Suprapubic skin (tissue), 3 donors: ENCODE measurements around the gene FGF2.

Experiments used
- CTCF ChIP-seq, 2 donors: fragments of 200-600 bp in 1 of 2; fragments of 450-650 bp in 1 of 2; sonication (generic) in 1 of 2; IDR thresholded peaks; one replicate each; pipeline ENCODE4 v1.5.1; 2016 to 2019; ENCODE audit warnings: antibody characterized with exemption in 2 of 2, mild to moderate bottlenecking in 1 of 2, moderate library complexity in 1 of 2
- POLR2AphosphoS5 ChIP-seq, 3 donors: sonication (generic); formaldehyde crosslinking; IDR thresholded peaks; one replicate each; pipeline ENCODE4 v1.6.1; 2017; ENCODE audit warnings: antibody characterized with exemption in 3 of 3

GRCh38 chr4:122806981-122807679 is 19.5 kb upstream of the FGF2 start:
- TF ChIP-seq POLR2AphosphoS5 (IDR thresholded peaks at IDR 0.05) (no peak), CTCF (IDR thresholded peaks at IDR 0.05) (no peak)
